Endodermal cell (in vitro differentiated cells): ENCODE data around the gene ESRRA. TPM values are rescaled to one million over a fixed set of nuclear protein-coding genes. Genes with fewer than 3 reads are reported as not detected.
A peak's percentile ranks its signal among the peaks of the same experiment; 100 is the strongest.

Experiments used
- DNase-seq: peaks from one replicate; pipeline ENCODE4 v3.0.0-alpha.2; 2017
- H3K27ac ChIP-seq: 2 replicates; pipeline ENCODE4 v1.5.1; 2013; ENCODE audit warnings: mild to moderate bottlenecking, low read depth, low read length, moderate library complexity
- H3K27me3 ChIP-seq: 2 replicates; pipeline ENCODE4 v1.6.1; 2013; ENCODE audit warnings: mild to moderate bottlenecking, low read length, moderate library complexity; ENCODE audit not compliant: insufficient read depth, control insufficient read depth, poor library complexity, severe bottlenecking
- H3K36me3 ChIP-seq: 2 replicates; pipeline ENCODE4 v1.7.0; 2013; ENCODE audit warnings: mild to moderate bottlenecking, low read length, moderate library complexity; ENCODE audit not compliant: control insufficient read depth, insufficient read depth
- H3K4me1 ChIP-seq: one replicate; pipeline ENCODE4 v1.7.0; 2013; ENCODE audit warnings: low read length; ENCODE audit not compliant: control insufficient read depth, insufficient read depth
- H3K4me3 ChIP-seq: 2 replicates; pipeline ENCODE4 v1.5.1; 2013; ENCODE audit warnings: mild to moderate bottlenecking, low read length, moderate library complexity
- H3K9ac ChIP-seq: 2 replicates; pipeline ENCODE4 v1.6.1; 2013; ENCODE audit warnings: mild to moderate bottlenecking, low read length, moderate library complexity; ENCODE audit not compliant: poor library complexity, severe bottlenecking; ENCODE audit errors: extremely low read depth
- H3K9me3 ChIP-seq: 2 replicates; pipeline ENCODE4 v1.6.1; 2013; ENCODE audit warnings: mild to moderate bottlenecking, low read length, moderate library complexity; ENCODE audit not compliant: control insufficient read depth
- H3K27ac Mint-ChIP-seq: 2 replicates; pipeline ENCODE4 v1.8.0; 2020; ENCODE audit warnings: mixed read lengths
- H3K27me3 Mint-ChIP-seq: 2 replicates; pipeline ENCODE4 v1.8.0; 2021; ENCODE audit warnings: mild to moderate bottlenecking, mixed read lengths; ENCODE audit not compliant: insufficient read depth
- H3K36me3 Mint-ChIP-seq: 2 replicates; pipeline ENCODE4 v1.8.0; 2020; ENCODE audit warnings: low read depth, mixed read lengths
- H3K4me1 Mint-ChIP-seq: 2 replicates; pipeline ENCODE4 v1.8.0; 2020; ENCODE audit warnings: mixed read lengths
- H3K4me3 Mint-ChIP-seq: 2 replicates; pipeline ENCODE4 v1.8.0; 2020; ENCODE audit warnings: mild to moderate bottlenecking, moderate library complexity, mixed read lengths
- H3K9me3 Mint-ChIP-seq: 2 replicates; pipeline ENCODE4 v1.8.0; 2020; ENCODE audit warnings: mild to moderate bottlenecking, mixed read lengths
- WGBS, 2 experiments: methylation state at CpG; one replicate each; pipeline versions ENCODE4 v1.1.5 to v1.1.7; 2013; ENCODE audit warnings: missing lambda C conversion rate in 2 of 2, mixed read lengths in 1 of 2; ENCODE audit not compliant: insufficient coverage in 1 of 2, insufficient read length in 1 of 2; 5-methylcytosine and 5-hydroxymethylcytosine counted together
- total RNA-seq, 2 donors: library from RNA; stranded (reverse); fragmentation: NEBNext Ultra II Directional in 1 of 2; extraction: Animal tissue kit (Norgen Biotek cat#: 25700) in 1 of 2; gene quantifications; 2 replicates in 1 of 2; 3 replicates in 1 of 2; pipeline ENCODE4 v1.2.1, GENCODE V29; 2021
- TF ChIP-seq, protein P1 (sequence below): fragments of 200-600 bp; sonication (generic); conservative IDR thresholded peaks from 2 replicates; pipeline ENCODE4 v1.5.0; 2021; ENCODE audit warnings: antibody characterized with exemption, mild to moderate bottlenecking

ESRRA gene
- total RNA-seq, 2 donors from 2014 or later = 22.8 to 34.5 TPM

DNA sequence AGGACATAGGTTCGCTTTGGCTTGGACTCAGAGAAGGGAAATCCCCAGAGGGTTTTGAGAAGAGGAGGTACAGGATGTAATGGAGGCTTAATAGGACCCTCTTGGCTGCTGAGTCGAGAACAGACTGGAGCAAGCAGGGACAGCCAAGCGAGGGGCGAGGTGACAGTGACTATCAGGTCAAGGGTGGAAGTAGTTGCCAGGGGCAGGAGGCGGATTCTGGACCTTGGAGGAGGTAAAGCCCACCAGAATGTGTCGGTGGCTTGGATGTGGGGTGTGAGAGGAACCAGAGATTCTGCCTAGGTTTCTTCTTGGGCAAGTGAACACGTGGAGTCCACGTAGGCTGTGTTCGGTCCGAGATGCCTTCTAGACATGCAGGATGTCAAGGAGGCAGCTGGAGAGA is 7.6 kb downstream of the ESRRA start:
- Histone ChIP-seq H3K27me3 (no peaks in the 10 kb centered on the region), H3K9ac (no peak overlapping the region), H3K27ac (no peak overlapping the region), H3K36me3 (peaks cover 28% of the 10 kb centered on the region), H3K4me1 (no peaks in the 10 kb centered on the region), H3K9me3 (no peaks in the 10 kb centered on the region), H3K4me3 (no peak overlapping the region)
- peaks cover 6% of the 10 kb centered on the region for H3K4me1 Mint-ChIP-seq
- H3K9me3 Mint-ChIP-seq = no peaks in the 10 kb centered on the region
- peak overlapping the region; percentile 37 for H3K27ac Mint-ChIP-seq
- DNase-seq = no peak
- 94 to 97% methylated on average over 10 of the region's 10 CpGs for WGBS, 2 experiments
- no peak overlapping the region for H3K4me3 Mint-ChIP-seq
- TF ChIP-seq, protein P1, sequence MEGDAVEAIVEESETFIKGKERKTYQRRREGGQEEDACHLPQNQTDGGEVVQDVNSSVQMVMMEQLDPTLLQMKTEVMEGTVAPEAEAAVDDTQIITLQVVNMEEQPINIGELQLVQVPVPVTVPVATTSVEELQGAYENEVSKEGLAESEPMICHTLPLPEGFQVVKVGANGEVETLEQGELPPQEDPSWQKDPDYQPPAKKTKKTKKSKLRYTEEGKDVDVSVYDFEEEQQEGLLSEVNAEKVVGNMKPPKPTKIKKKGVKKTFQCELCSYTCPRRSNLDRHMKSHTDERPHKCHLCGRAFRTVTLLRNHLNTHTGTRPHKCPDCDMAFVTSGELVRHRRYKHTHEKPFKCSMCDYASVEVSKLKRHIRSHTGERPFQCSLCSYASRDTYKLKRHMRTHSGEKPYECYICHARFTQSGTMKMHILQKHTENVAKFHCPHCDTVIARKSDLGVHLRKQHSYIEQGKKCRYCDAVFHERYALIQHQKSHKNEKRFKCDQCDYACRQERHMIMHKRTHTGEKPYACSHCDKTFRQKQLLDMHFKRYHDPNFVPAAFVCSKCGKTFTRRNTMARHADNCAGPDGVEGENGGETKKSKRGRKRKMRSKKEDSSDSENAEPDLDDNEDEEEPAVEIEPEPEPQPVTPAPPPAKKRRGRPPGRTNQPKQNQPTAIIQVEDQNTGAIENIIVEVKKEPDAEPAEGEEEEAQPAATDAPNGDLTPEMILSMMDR = no peak
- H3K36me3 Mint-ChIP-seq = peaks cover 36% of the 10 kb centered on the region
- H3K27me3 Mint-ChIP-seq = no peaks in the 10 kb centered on the region

DNA sequence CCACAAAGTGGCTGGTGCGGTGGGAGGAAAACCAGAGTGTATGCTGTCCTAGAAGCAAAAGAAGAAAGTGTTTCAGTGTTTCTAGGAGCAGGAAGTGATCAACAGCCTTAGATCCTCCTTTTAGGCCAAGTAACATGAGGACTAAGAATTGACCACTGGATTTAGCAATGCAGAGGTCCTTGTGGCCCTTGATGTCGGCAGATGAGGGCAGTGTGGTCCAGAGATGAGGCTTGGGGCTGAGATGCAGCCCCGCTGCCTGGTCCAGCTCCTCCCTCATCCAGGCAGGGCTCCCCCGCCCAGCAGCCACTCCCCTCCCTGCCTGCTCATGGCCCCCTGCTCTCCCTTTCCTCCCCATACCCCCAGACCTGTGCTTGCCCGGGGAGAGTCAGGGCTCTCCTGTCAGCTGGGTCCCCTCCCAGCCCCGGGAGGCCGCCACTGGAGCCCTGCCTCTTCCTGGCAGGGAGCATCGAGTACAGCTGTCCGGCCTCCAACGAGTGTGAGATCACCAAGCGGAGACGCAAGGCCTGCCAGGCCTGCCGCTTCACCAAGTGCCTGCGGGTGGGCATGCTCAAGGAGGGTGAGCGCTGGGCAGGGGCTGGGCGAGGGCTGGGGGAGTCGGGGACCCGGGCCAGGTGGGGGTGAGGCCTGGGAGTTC is 8.3 kb downstream of the ESRRA start:
- H3K4me1 ChIP-seq = no peaks in the 10 kb centered on the region
- peaks cover 28% of the 10 kb centered on the region for H3K36me3 ChIP-seq
- DNase-seq = no peak
- Mint-ChIP-seq H3K4me3 (no peak overlapping the region), H3K27ac (no peak overlapping the region), H3K4me1 (peaks cover 6% of the 10 kb centered on the region), H3K27me3 (no peaks in the 10 kb centered on the region), H3K36me3 (peaks cover 36% of the 10 kb centered on the region), H3K9me3 (no peaks in the 10 kb centered on the region)
- no peak overlapping the region for H3K9ac ChIP-seq
- no peaks in the 10 kb centered on the region for H3K9me3 ChIP-seq
- H3K27me3 ChIP-seq = no peaks in the 10 kb centered on the region
- TF ChIP-seq, protein P1 = no peak
- no peak overlapping the region for H3K4me3 ChIP-seq
- no peak overlapping the region for H3K27ac ChIP-seq
- 92% methylated on average over 10 to 18 of the region's 18 CpGs for WGBS, 2 experiments

DNA sequence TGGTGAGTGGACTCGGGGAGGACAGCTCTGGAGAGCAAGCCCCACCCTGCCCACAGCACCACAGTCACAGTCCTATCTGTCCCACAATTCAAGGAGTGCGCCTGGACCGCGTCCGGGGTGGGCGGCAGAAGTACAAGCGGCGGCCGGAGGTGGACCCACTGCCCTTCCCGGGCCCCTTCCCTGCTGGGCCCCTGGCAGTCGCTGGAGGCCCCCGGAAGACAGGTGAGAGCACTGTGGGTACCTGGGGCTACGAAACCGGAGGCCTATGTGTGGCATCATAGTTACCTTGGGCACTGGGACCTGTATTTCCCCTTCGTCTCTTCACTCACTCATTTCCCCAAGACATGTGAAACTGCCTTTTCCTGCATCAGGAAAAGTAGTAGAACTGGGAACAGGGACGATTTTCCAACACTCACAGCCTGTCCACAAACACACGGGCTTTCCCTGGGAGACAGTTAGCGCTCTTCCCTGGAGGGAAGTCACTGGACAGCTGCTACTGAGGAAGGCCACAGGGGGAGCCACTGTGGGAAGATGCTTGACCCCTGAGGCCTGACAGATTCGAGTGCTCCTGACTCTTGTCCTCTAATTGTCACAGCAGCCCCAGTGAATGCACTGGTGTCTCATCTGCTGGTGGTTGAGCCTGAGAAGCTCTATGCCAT is 9.0 kb downstream of the ESRRA start:
- Mint-ChIP-seq H3K9me3 (no peaks in the 10 kb centered on the region), H3K27me3 (no peaks in the 10 kb centered on the region), H3K4me3 (no peak overlapping the region), H3K36me3 (peaks cover 34% of the 10 kb centered on the region), H3K27ac (peak overlapping the region; percentile 59), H3K4me1 (peaks cover 11% of the 10 kb centered on the region)
- no peak overlapping the region for H3K9ac ChIP-seq
- no peak overlapping the region for H3K27ac ChIP-seq
- H3K27me3 ChIP-seq = no peaks in the 10 kb centered on the region
- peaks cover 28% of the 10 kb centered on the region for H3K36me3 ChIP-seq
- H3K9me3 ChIP-seq = no peaks in the 10 kb centered on the region
- H3K4me3 ChIP-seq = no peak overlapping the region
- peaks cover under 1% of the 10 kb centered on the region for H3K4me1 ChIP-seq
- TF ChIP-seq, protein P1 = peak; percentile 62
- WGBS, 2 experiments = 94% methylated on average over 12 to 19 of the region's 19 CpGs
- no peak for DNase-seq
